T-helper 1 cell (primary cell): ENCODE results near the gene RNF166.

Experiments used
- DNase-seq, 5 donors: peaks; one replicate each; pipeline ENCODE4 v3.0.0-alpha.2; 2012 to 2020

Gene RNF166

GRCh38 chr16:88650749-88651275 is 55.4 kb downstream of the RNF166 start, which contains the start of gene CYBA:
Gene CYBA (minus strand): TSS chr16:88651053. CDS start chr16:88651013, 40 bp downstream.
- DNase-seq = peak; percentile 66 to 89 (median 75)

- peak in 3 of 5 donors; percentile 17 to 53 (median 25) for DNase-seq
These were observed 56.1 kb downstream of the RNF166 start for GRCh38 chr16:88649924-88650748.

GRCh38 chr16:88649195-88649923 is 56.8 kb downstream of the RNF166 start:
- DNase-seq = no peak

GRCh38 chr16:88647178-88648070 is 58.8 kb downstream of the RNF166 start:
- DNase-seq = no peak
